Measurements from ENCODE around the gene CDK11A. TPM values are rescaled to one million over a fixed set of nuclear protein-coding genes. Genes with fewer than 3 reads are reported as not detected.

The CDK11A gene
- total RNA-seq, result 19.7 and 25.9 TPM in 2 replicates

DNA sequence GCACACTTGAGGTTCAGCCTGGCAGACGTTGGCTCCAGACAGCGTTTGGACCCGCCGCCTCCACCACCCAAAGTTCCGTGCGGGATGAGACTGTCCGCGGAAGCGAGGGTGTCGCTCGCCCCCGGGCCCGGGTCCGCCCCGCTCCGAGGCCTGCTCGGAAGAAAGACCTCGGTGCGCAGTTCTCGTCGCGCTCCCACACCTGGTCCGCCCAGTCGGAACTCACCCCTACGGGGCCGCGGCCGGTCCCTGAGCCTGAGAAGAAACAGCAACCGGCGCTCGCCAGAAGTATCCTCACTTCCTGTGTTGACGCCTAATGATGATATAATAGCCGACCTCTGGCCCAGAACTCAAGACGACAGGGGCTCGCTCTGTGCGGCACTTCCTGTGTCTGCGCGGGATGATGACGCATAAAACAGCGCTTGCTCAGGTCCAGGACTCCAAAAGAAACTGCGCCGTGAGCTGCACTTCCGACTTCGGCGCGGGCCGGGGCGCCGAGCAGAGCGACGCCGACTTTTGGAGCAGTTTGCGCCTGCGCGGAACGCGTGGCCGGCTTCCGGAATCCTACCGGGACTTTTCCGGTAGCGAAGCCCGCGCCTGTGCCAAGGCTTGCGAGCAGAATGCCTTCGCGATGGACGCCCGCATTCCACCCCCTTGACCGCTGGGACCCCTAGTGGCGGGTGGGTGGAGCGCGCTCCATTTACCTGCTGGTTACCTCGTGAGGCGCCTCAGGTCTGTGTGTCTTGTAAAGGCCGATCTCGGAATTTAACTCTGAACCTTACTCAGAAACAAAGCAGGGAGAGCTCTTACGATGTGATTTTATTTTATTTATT, at the start of gene CDK11A:
CDK11A (minus strand) TSS at position 323 of the 830 bp plus-strand sequence. CDS start 1,539 bp downstream, outside the sequence.
- DNase-seq (ENCODE audit: extremely low read depth, low read depth, low spot score), result peak; percentile 96

DNA sequence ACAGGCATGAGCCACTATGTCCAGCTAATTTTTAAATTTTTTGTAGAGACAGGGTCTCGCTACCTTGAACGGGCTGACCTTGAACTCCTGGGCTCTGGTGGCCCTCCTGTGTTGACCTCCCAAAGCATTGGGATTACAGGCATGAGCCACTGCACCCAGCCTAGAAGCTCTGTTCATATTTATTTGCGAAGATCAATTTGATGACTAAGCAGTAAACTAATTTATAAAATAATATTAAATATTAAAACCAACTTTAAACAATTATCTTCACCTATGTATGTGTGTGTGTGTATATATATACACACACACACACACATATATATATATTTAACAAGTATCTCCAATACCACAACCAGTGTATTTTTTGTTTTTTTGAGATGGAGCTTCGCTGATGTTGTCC, 49.7 kb upstream of the CDK11A start:
- no peak for DNase-seq (ENCODE audit: extremely low read depth, low read depth, low spot score)

DNA sequence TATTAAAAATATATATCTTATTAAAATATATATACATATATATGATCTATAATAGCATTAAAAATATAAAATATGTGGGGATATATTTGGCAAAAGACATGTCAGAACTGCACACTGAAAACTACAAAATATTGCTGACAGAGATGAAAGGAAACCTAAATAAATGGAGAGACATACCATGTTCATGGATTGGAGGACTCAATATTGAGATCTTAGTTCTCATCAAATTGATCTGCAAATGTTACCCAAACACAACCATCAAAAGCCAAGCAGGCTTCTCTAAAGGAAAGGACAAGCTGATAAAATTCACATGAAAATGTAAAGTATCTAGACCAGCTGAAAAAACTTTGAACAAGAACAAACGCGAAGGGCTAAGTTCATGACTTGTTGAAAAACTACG, 46.9 kb upstream of the CDK11A start:
- DNase-seq (ENCODE audit: extremely low read depth, low read depth, low spot score), result no peak

DNA sequence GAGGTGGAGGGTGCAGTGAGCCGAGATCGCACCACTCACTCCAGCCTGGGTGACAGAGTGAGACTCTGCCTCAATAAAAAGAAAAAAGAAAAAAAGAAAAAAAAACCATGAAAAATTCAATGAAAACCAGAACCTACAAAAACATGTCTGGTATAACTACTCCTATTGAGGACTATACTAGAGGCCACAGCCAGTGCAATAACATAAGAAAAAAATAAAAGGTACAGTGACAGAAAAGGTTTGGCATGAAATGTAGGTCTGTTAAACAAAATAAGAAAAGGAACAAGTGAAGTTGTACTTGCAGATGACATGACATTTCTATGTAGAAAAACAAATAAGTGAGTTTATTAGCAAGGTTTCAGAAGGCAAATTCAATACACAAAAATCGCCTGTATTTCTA, 45.9 kb upstream of the CDK11A start:
- no peak for DNase-seq (ENCODE audit: extremely low read depth, low read depth, low spot score)

DNA sequence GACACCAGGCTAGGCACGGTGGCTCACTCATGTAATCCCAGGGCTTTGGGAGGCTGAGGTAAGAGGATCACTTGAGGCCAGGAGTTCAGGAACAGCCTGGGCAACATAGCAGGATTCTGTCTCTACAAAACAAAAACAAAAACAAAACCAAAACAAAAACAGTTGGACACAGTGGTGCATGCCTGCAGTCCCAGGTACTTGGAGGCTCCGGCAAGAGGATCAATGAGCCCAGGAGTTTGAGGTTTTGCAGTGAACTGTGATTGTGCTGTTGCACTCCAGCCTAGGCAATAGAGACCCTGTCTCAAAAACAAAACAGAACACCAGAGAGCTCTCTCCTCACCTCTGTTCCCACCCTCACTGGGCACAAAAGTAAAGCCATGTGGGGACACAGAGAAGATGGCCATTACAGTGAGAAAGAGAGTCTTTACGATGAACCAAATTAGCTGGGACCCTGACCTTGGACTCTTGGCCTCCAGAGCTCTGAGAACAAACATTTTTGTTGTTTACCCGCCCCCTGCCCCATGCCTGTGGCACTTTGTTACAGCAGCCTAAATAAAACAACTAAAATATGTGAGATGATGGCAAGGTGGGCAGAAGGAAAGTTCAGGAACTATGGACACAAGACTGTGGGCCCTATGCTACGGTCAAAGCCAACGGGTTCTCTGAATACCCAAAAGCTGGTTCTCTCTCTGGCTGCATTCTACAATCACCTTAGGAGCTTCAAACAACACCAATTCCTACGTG, 44.3 kb upstream of the CDK11A start:
- DNase-seq (ENCODE audit: extremely low read depth, low read depth, low spot score), result no peak

DNA sequence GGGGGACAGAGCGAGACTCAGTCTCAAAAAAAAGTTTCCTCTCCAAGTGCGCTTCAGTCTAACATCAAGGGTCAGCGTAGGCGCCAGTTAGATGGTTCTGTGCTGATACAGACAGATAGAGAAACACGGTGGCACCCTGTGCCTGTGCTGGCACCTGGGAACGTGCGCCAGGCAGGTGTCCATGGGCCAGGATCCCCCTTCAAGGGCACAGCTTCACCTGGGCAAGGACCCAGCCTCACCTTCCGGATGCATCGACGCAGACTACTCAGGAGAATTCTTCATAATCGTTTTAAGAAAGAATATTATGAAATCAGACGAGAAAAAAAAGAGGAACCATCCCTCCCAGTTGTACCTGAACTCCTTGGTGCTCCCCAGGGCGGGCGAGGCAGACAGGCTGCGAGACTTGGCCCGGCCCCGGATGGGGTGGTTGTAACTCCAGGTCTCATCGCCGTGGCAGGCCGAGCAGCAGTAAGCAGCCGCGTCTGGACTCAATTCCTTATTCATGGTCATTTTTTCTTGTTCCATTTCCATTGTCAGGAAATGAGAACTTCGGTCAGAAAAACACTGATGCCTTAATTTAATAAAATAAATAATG, 40.8 kb upstream of the CDK11A start:
- no peak for DNase-seq (ENCODE audit: extremely low read depth, low read depth, low spot score)

DNA sequence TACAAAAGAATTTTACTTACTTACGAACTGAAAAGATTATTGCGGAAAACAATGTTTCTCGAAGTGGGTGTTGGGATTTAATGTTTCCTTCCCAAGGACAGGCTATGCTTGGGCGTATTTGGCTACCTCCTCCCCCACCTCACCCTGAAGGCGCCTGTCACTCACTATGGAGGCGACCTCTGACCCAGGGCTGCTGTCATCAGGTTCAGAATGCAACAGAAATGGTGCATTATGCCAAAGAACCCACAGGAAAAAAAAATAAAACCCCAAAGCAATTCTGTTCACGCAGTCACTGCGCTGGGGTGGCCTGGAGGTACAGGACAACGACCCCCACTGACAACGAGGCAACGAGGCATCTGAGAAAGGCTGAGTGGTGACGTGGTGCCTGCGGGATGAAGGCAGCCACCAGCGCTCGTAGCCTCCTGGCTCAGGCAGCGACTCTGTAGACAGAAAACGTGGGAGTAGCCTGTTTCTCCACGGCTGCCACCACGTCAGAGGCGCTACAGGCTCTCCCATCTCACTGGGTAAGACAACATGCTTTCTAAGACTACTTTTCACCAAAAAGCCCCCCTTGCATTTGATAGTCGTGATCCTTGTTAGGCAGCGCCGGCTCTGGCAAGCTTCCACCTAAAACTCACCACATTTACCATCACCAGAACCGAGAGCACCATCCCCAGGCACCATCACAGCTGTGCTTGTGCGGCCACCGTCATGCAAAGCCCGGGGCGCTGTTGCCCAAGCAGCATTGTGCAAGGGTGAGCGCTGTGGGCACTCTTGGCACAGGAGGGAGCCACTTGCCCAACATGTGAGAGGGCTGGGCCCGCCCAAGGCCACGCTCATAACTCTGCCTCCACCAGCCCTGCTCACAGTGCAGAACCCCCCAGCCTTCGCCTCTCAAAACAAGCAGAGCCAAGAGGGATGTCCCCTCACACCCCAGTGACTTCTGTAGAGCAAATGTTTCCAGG, 39.8 kb upstream of the CDK11A start:
- no peak for DNase-seq (ENCODE audit: extremely low read depth, low read depth, low spot score)

DNA sequence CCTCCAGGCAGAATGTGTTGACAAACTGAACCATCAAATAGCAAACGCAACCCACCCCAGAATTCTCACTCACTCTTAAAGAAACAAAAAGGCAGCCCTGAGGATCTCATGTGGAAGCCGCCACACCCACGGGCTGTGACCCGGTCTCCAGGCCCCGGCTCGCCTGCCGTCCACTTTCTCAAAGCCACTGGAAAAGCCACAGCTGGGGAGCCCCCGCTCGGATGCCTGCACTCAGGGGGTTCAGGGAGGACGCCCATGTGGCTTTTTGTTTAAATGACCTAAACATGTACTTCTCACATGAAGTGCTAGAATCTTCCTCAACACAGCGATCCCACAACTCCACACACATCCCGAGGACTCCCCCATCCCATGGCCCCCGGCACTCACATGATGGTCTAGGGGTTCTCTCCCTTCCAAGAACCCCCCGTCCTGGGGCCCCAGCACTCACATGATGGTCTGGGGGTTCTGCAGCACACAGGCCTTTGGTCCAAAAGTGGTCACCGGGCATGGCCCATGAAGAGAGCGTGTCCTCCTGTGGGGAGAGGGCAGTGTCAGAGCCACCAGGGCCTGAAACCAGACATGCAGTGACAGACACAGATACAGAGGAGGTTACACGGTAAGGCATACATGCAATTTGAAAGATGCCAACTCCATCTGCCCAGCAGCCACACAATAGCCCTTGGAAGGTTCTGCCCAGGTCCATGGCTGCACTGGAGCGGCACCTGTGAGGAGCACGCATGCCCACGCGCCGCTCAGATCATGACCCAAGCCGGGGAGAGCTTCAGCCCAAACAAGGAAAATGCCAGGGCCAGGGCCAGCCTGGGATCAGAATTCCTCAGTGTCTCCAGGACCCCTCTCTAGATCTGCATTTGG, 37.6 kb upstream of the CDK11A start:
- DNase-seq (ENCODE audit: extremely low read depth, low read depth, low spot score), result no peak

DNA sequence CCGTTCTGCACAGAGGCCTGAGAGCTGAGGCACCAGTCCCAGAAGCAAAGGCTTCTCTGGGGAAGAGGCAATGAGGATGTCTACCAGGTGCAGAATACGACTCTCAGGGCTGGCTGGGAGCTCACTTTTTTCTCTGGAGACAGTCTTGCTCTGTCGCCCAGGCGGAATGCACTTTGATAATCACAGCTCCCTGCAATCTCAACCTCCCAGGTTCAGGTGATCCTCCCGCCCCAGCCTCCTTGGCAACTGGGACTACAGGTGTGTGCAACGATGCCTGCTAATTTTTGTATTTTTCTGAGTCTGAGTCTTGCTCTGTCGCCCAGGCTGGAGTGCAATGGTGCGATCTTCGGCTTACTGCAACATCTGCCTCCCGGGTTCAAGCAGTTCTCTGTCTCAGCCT, 36.6 kb upstream of the CDK11A start:
- no peak for DNase-seq (ENCODE audit: extremely low read depth, low read depth, low spot score)

DNA sequence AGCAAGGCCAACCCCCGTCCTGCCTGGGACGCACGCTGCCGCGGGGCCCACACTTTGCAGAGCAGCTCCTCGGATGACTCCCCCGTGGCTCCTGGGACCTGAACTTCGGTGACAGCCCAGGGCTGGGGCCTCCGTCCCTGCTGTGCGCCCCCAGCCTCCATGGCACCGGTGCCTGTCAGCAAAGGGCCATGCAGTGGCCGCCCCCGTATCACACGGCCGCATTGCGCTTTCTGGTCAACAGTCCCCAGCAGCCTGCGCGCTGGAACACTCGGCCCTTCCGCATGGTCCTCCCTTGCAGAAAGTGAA, 36.1 kb upstream of the CDK11A start:
- no peak for DNase-seq (ENCODE audit: extremely low read depth, low read depth, low spot score)

DNA sequence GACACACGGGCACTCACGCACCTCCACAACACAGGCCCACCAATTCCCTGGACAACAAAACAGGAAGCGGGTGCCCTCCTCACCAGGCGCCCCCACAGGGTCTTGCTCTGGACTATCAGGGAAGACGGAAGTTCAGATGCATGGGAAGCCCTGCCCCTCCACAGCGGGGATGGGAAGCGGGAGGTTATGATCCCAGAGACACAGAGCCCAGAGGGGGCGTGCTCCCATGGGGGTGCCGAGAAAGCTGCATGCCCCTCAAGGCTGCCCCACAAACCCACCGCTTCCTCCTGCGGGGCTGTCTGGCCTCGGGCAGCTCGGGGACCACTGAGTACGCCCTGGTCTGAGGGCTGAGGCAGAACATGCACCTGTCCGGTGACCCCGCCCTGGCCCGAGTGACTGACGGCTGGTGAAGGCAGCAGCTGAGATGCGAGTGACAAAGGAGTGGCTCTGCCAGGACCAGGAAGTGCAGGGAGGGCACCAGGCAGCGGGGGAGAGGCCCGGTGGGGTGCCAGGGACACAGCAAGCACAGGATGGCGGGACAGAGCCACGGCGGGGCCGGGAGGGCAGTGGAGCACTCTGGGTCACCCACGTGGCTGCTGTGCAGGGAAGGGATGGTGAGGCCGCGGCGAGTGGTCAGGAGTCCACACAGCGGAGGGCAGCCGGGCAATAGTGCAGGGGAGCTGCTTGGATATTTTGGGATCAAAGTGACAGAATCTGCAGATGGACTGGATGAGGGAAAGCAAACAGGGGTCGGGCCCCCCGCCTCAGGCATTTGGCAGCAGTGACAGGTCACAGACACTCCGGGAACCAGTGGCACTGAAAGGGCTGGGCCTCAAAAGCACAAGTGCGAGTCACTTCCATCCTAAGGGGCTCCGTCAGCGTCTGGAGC, 35.5 kb upstream of the CDK11A start:
- DNase-seq (ENCODE audit: extremely low read depth, low read depth, low spot score), result no peak

DNA sequence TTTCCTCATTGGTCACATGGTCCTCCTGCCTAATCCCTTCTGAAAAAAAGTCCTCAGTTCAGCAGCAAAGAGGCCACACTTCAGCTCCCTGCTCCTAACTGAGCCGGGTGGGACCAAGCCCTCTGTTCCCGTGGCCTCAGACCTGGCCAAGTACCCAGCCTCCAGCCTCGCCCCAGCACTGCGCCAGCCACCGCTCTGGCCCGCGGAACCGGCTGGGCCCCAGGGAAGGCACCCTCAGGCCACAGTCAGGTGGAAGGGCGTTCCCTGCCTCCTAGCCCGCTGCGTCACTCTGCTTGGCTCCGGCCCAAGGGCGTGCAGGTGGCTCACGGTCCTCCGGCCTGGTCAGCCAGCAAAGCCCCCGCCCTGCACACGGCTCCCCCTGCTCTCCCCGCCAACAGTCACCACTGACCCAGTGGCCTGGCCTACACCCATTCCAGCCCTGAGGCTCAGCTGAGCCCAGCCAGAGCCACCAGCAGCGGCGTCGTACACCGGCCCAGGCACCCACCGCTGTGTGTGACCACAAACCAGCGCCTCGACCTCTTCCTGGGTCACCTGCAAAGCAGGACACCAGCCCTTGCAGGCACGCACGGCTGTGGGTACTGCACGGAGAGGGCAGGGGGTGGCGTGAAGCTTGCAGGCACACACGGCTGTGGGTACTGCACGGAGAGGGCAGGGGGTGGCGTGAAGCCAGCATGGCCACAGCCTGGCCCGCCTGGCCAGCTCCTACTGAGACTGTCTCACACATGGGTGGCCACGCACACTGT, 34.7 kb upstream of the CDK11A start:
- no peak for DNase-seq (ENCODE audit: extremely low read depth, low read depth, low spot score)

DNA sequence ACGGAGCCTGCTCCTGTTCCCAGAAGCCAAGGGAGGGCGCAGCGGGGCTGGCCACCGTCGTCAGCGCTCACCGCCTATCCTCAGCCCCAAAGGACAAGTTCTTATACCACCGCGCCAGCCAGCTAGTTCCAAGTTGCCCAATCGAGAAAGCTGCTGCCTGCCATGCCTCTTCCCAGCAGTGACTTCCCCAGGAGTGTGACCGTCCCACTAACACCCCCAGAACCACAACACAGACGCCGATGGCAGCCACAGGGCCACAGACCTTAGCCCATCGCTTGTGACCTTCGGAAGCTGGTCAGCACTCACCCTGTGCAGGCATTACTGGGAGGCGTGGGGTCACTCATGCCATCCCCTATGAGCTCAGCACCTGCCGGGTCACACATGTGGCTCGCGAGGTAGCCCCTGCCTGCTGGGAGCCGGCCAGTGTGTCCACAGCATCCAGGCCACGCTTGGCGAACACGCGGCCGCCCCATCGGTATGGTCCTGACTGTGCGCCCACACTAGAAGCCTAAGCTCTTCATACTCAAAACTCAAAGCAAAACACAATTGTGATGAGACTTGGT, 34.0 kb upstream of the CDK11A start:
- DNase-seq (ENCODE audit: extremely low read depth, low read depth, low spot score), result no peak

DNA sequence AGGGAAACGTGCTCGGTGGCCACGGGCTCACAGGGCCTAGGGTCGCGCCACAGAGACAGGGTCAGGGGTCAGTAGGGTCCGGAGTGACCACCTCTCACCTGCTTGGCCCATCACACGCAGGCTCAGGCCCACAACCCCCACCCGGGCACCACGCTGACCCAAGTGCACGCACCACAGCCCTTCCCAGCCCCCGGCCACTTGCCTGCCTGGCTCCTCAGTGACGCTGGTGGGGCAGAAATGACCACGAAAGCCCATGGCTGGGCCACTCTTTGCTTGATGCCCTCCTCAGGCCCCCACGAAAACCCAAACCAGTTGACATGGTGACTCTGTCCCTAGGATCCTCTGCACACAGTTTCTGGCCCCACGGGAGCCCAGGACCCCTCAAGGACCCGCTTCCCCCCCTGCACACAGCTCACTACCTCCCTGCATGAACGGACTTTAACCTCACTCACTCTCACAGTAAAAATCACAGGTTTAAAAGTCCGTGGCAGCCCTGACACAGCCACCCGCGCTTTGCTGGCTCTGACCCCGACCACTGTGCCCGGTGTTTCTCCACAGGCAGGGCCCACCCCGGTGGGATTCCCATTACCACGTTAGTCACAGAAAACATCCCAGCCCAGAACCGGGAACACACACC, 33.4 kb upstream of the CDK11A start:
- DNase-seq (ENCODE audit: extremely low read depth, low read depth, low spot score), result no peak

DNA sequence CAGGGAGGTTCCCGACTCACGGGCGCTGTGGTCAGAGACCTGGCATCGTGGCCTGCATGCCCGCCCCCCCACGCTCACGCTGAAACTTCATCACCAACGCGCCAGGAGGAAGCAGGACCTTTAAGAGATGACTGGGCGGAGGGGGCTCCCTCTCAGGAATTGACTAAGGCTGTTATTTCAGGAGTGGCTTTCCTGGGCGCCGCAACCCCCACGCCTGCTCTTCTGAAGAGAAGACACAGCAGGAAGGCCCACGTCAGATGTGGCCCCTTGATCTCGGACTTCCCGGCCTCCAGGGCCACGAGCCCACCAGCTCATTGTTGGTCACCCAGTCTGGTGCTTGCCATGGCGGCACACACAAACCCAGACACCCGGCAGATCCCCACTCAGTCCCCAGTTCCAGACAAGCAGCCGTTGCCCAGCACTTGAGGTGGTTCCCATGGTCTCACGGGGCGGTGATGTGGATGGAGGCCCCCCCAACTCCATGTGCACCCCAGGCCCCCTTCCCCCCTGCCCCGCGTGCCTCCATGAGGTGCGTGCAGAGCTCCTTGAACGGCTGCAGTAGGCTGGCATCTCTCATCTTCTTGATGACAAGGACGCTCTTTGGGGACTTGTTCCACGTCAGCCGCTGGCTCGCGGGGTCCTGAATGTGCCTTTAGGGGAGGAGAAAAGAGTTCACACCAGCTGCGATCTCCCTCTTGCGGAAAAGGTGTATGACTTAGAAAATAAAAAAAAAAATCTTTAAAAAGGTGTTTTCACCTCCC, 32.7 kb upstream of the CDK11A start:
- no peak for DNase-seq (ENCODE audit: extremely low read depth, low read depth, low spot score)

DNA sequence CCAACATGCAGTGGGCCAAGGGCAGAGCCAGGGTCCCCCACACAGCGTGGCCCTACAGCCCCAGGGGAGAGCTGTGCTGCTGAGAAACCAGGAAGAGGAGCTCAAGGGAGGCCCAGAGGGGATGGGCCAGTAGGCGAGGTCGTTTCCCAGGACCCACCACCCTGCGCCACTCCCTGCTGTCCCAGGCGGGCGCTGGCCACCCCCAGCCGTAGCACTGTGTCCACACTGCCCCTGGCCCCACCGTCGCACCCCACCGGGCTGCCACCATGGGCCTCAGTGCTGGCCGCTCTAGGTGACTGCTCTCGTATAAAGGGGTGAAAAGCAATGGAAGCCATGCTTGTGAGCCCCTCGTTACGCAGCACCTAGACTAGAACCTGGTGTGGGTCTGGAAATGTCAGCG, 31.7 kb upstream of the CDK11A start:
- DNase-seq (ENCODE audit: extremely low read depth, low read depth, low spot score), result no peak

DNA sequence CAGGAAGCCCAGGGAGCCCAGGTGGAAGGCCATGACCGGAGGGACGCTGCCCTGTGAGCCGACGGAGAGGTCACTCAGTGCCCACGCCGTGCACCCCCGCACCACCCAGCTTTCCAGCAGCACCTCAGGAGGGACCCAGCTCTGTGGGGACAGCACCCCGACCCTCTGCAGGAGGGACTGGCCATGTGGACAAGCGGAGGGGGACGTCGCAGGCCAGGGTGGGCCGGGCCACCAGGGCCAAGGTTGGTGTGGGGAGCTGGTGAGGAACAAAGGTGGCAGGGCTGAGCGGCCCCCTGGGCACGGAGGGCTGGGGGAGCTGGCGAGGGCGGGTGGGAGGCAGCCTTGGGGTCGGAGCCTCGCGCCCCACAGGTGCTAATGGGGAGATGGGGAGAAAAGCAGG, 31.3 kb upstream of the CDK11A start:
- DNase-seq (ENCODE audit: extremely low read depth, low read depth, low spot score), result no peak

All from glomerular endothelial cell (primary cell).